BE2C (cell line): Measurements from ENCODE around the gene NUP62.

ENCODE experiments used
- DNase-seq: peaks from one replicate; pipeline ENCODE4 v3.0.0-alpha.2; 2020
- H3K27me3 ChIP-seq: fragments of 250-450 bp; sonication (Bioruptor Pico); 2 replicates; pipeline ENCODE4 v1.5.1; 2020; ENCODE audit warnings: mild to moderate bottlenecking
- H3K36me3 ChIP-seq: fragments of 250-450 bp; sonication (Bioruptor Pico); 2 replicates; pipeline ENCODE4 v1.5.1; 2020; ENCODE audit warnings: mild to moderate bottlenecking
- H3K4me1 ChIP-seq: fragments of 250-450 bp; sonication (Bioruptor Pico); 2 replicates; pipeline ENCODE4 v1.5.1; 2020
- H3K4me3 ChIP-seq: 2 replicates; pipeline ENCODE4 v1.5.1; 2011; ENCODE audit warnings: low read depth, low read length
- H3K9me3 ChIP-seq: fragments of 250-450 bp; sonication (Bioruptor Pico); 2 replicates; pipeline ENCODE4 v1.5.1; 2020
- TF ChIP-seq, protein P1 (sequence below): IDR thresholded peaks from 2 replicates; pipeline ENCODE4 v1.5.1; 2012; ENCODE audit warnings: mild to moderate bottlenecking, low read depth, low read length

Gene NUP62

DNA sequence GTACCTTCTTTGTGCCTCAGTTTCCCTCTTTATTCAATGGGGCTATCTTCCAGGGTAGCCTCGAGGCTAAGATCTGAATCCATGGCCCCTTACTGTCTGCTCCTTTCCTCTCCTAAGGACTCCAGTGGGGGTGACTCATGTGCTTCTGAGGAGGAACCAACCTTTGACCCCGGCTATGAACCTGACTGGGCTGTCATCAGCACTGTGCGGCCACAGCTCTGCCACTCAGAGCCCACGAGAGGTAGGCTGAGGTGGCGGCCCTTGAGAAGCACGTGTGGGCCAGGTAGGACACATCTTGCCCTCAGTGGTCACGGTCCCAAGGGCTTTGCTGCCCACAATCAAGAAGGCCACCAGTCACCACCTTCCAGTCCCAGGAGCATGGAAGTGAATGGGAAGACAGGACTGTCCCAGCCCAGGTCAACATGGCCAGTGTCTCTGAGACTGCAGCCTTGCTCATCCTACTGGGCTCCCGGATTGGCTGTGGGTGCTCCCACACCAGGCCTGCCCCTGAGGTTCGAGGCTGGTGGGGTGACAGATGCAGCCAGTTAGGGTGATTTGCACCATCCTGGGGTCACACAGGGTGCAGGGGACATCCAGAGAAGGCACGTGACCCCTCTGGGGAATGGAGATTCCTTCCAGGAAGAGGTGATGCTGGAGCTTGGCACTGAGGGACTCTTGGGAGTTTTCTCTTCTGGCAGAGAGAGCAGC lies 49.0 kb downstream of the NUP62 start:
- no peak overlapping the region for H3K4me3 ChIP-seq
- peaks cover 14% of the 10 kb centered on the region for H3K36me3 ChIP-seq
- no peak for DNase-seq
- TF ChIP-seq, protein P1, sequence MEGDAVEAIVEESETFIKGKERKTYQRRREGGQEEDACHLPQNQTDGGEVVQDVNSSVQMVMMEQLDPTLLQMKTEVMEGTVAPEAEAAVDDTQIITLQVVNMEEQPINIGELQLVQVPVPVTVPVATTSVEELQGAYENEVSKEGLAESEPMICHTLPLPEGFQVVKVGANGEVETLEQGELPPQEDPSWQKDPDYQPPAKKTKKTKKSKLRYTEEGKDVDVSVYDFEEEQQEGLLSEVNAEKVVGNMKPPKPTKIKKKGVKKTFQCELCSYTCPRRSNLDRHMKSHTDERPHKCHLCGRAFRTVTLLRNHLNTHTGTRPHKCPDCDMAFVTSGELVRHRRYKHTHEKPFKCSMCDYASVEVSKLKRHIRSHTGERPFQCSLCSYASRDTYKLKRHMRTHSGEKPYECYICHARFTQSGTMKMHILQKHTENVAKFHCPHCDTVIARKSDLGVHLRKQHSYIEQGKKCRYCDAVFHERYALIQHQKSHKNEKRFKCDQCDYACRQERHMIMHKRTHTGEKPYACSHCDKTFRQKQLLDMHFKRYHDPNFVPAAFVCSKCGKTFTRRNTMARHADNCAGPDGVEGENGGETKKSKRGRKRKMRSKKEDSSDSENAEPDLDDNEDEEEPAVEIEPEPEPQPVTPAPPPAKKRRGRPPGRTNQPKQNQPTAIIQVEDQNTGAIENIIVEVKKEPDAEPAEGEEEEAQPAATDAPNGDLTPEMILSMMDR, result no peak
- no peaks in the 10 kb centered on the region for H3K4me1 ChIP-seq
- H3K27me3 ChIP-seq, result no peaks in the 10 kb centered on the region
- no peaks in the 10 kb centered on the region for H3K9me3 ChIP-seq

DNA sequence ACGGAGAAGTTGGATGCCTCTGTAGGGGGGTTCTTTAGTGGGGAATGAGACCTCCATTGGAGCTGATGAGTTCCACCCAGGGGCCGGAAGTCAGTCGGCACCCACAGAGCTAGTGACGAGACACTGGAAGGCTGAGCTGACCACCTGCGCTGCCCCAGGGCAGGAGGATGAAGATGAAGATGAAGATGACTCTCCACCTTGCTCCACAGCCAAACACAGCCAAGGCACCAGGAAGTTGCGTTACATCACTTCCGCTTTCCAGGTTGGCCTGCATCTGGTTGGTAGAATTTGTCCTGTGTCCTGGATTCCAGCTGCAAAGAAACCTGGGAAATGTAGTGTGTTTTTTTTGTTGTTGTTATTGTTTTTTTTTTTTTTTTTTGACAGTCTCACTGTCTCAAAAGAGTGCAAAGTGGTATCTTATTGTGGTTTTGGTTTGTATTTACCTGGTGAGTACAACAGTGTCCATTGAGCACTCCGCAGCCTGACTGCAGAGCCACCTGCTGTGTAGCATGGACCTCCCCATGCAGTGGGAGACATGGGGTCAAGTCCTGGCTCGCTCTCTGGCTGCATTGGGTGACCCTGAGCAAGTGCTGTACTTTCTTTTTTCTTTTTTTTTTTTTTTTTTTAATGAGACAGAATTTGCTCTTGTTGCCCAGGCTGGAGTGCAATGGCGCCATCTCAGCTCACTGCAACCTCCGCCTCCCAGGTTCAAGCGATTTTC lies 49.9 kb downstream of the NUP62 start:
- no peak overlapping the region for H3K4me3 ChIP-seq

DNA sequence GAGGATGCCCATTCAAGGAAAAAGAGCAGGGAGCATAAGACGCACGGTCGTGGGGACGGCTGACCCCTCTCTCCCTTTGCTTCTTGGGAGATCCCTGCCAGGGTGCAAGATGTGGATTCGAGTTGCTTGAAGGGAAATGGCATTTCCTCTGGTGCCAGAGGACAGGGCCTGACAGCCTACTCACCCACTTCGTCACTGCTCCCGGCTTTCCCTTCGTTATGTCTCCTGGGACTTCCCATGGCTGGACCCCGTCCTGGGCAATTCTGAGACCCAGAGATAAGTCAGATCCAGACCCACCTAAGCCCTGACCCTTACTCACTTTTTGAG lies 50.6 kb downstream of the NUP62 start:
- Histone ChIP-seq H3K4me1 (no peaks in the 10 kb centered on the region), H3K9me3 (no peaks in the 10 kb centered on the region), H3K36me3 (peaks cover 12% of the 10 kb centered on the region), H3K27me3 (no peaks in the 10 kb centered on the region), H3K4me3 (peak overlapping the region; percentile 94)
- no peak for DNase-seq
- TF ChIP-seq, protein P1, result no peak

More for the DNA sequence above, 49.9 kb downstream of the NUP62 start:
- TF ChIP-seq, protein P1, result no peak
- no peak for DNase-seq
- Histone ChIP-seq H3K4me1 (no peaks in the 10 kb centered on the region), H3K9me3 (no peaks in the 10 kb centered on the region), H3K36me3 (peaks cover 16% of the 10 kb centered on the region), H3K27me3 (no peaks in the 10 kb centered on the region)

DNA sequence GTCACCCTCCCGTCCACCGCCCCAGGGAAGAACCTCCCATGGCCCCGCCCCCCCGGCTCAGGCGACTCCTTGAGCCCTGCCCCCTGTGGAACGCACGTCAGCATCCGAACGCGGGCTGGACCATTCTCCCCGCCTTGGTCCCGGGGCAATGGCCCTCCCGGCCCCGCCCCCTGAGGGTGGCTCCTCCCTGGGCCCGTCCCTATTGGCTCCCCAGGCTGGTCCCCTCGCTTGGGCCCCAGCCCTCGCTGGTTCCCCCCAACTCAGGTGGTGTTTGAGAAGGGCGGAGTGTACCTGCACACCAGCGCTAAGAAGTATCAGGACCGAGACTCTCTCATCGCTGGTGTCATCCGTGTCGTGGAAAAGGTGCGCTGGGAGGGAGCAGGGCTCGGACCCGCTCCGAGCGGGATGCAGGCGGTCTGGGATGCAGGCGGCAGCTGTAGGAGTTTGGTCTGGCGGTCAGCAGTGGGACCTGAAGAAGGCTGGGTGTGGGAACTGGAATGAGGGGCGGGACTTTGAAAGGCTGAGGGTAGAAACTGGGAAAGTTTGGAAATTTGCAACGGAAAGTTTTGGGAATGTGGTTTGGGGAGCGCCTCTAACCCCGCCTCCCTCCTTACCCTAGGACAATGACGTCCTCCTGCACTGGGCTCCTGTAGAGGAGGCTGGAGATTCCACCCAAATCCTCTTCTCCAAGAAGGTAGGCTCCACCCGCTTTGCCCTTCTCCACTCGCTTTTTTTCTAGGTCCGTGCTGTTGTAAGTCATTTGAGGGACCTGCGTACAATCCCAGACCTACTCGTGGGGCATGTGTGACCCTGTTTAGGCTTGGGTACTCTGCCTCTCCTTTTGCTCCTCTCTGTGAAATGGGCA lies 51.2 kb downstream of the NUP62 start:
- Histone ChIP-seq H3K36me3 (peaks cover 10% of the 10 kb centered on the region; the same call in 1 of the 2 replicates), H3K4me1 (no peaks in the 10 kb centered on the region)

DNA sequence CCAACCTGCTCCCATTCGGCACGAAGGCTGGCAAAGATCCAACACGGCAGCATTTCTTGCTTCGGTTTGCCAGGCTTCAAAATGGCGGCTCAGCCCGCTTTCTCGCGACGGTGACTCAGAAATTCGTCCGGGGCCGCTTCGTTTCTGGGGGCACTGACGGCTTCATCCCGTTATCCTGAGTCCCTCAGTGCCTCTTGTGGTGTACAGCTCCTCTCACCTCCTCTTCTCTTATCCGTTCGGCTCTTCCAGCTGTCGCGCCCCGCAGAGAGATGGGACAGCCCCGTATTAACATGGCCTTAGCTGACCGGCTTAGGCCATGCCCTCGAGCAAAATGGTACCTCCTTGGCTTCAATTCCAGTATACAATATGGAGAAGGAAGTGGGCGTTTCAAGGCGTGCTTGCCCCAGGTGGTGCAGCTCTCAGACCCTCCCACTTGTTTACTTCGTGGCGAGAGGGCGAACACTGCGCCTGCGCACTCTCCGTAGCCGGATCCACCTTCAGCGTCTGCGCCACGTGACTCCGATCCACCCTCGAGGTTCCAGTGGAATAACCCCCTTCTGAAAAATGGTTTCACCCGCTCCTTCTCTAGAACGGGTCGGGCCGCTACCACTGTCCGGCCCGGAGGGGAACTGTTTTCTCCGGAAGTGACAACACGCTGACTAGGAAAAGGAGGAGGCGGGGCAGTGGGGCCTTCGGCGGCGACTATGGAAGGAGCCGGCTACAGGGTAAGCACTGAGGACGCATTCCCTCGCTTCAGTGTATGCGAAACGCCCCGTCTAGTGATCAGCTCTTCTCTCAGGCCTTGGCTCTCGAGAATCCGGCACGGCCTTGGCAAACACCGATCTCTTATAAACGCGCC lies 52.1 kb downstream of the NUP62 start, which contains the start of the genes AKT1S1 and TBC1D17:
Gene AKT1S1 (minus strand): TSS at position 336 of the 859 bp plus-strand sequence. CDS start 4,060 bp downstream, outside the sequence.
Gene TBC1D17 (plus strand): TSS at position 683 of the 859 bp plus-strand sequence. CDS start 22 bp downstream, at position 705.
- Histone ChIP-seq H3K27me3 (no peaks in the 10 kb centered on the region), H3K4me1 (no peaks in the 10 kb centered on the region), H3K36me3 (peaks cover 6% of the 10 kb centered on the region; the same call in 1 of the 2 replicates), H3K4me3 (peak within 1 kb of the TSS; percentile 94), H3K9me3 (no peaks in the 10 kb centered on the region)
- peak; percentile 98 for DNase-seq
- TF ChIP-seq, protein P1, result no peak

More for the DNA sequence above, 51.2 kb downstream of the NUP62 start:
- Histone ChIP-seq H3K27me3 (no peaks in the 10 kb centered on the region), H3K9me3 (no peaks in the 10 kb centered on the region), H3K4me3 (peak overlapping the region; percentile 94)
- DNase-seq, result peak; percentile 99
- TF ChIP-seq, protein P1, result no peak
